ENCODE data around the gene ELP4.

DNA sequence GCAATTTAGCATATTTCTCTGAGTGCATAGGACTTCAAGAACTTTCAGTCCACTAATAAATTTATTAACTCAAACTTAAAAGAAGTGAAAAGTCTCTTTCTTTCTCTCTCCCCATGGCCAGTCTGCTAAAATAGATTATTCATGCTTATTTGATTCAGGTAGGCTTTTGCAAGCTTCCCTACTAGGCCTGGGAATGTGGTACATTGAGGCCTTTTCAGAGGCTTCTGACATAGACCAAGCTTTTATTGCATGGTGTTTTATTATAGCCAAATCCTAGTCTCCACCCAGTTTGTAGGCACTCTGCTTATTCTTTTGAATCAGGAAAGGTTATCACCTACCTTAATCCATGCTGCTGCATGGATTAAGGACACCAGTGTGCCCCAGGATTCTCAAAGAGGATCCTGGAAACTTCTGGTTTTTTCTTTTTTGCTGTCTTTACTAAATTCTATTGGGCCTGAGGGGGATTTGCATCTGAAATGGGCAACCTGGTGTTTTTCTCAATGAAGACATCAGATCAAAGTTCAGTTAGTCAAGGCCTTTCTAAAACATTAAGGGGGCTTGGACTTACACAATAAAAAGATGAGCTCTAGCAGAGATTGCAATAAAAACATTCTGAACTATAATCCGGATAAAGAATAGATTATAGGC lies 92.2 kb downstream of the ELP4 start:
- TF ChIP-seq, protein P1, sequence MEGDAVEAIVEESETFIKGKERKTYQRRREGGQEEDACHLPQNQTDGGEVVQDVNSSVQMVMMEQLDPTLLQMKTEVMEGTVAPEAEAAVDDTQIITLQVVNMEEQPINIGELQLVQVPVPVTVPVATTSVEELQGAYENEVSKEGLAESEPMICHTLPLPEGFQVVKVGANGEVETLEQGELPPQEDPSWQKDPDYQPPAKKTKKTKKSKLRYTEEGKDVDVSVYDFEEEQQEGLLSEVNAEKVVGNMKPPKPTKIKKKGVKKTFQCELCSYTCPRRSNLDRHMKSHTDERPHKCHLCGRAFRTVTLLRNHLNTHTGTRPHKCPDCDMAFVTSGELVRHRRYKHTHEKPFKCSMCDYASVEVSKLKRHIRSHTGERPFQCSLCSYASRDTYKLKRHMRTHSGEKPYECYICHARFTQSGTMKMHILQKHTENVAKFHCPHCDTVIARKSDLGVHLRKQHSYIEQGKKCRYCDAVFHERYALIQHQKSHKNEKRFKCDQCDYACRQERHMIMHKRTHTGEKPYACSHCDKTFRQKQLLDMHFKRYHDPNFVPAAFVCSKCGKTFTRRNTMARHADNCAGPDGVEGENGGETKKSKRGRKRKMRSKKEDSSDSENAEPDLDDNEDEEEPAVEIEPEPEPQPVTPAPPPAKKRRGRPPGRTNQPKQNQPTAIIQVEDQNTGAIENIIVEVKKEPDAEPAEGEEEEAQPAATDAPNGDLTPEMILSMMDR (IDR thresholded peaks at IDR 0.05), result no peak
- no peak for TF ChIP-seq POLR2AphosphoS5 (IDR thresholded peaks at IDR 0.05)
